Esophagus muscularis mucosa (tissue), 4 donors: ENCODE results near the gene CUX1. TPM values are rescaled to one million over a fixed set of nuclear protein-coding genes. Genes with fewer than 3 reads are reported as not detected.

ENCODE experiments used
- DNase-seq: peaks from one replicate; pipeline ENCODE4 v3.0.0-alpha.2; 2017; ENCODE audit errors: extremely low spot score
- H3K27ac ChIP-seq, 4 donors: fragments of 200-600 bp; sonication (generic); replicated peaks in 1 of 4; 1 replicate in 3 of 4; 2 replicates in 1 of 4; pipeline ENCODE4 v1.5.1; 2016 to 2019; ENCODE audit warnings: mild to moderate bottlenecking in 1 of 4
- H3K27me3 ChIP-seq, 4 donors: fragments of 200-600 bp; sonication (generic); one replicate each; pipeline versions ENCODE4 v1.5.1 to v1.6.0; 2016 to 2019
- H3K36me3 ChIP-seq, 4 donors: fragments of 200-600 bp; sonication (generic); one replicate each; pipeline ENCODE4 v1.5.1; 2016 to 2019
- H3K4me1 ChIP-seq, 4 donors: fragments of 200-600 bp; sonication (generic); one replicate each; pipeline ENCODE4 v1.5.1; 2016 to 2019
- H3K4me3 ChIP-seq, 4 donors: fragments of 200-600 bp; sonication (generic); 1 replicate in 2 of 4; 2 replicates in 2 of 4; pipeline ENCODE4 v1.5.1; 2016 to 2019; ENCODE audit warnings: mild to moderate bottlenecking in 4 of 4, moderate library complexity in 1 of 4
- H3K9me3 ChIP-seq, 4 donors: fragments of 200-600 bp; sonication (generic); 1 replicate in 3 of 4; 2 replicates in 1 of 4; pipeline ENCODE4 v1.5.1; 2016 to 2019
- CTCF ChIP-seq, 3 experiments: fragments of 200-600 bp in 2 of 3; fragments of 450-650 bp in 1 of 3; sonication (generic) in 2 of 3; IDR thresholded peaks; one replicate each; pipeline ENCODE4 v1.5.1; 2017 to 2019; ENCODE audit warnings: antibody characterized with exemption in 3 of 3, mild to moderate bottlenecking in 2 of 3, moderate library complexity in 1 of 3
- EP300 ChIP-seq: sonication (generic); formaldehyde crosslinking; IDR thresholded peaks from one replicate; pipeline ENCODE4 v1.6.1; 2017; ENCODE audit warnings: antibody characterized with exemption
- POLR2A ChIP-seq: fragments of 450-650 bp; IDR thresholded peaks from one replicate; pipeline ENCODE4 v1.6.1; 2017; ENCODE audit warnings: antibody characterized with exemption, moderate library complexity, mild to moderate bottlenecking, low read depth
- POLR2AphosphoS5 ChIP-seq, 2 donors: sonication (generic); formaldehyde crosslinking; IDR thresholded peaks; one replicate each; pipeline ENCODE4 v1.6.1; 2017; ENCODE audit warnings: antibody characterized with exemption in 2 of 2
- WGBS: methylation state at CpG from one replicate; pipeline ENCODE4 v1.1.5; 2018; 5-methylcytosine and 5-hydroxymethylcytosine counted together
- intact Hi-C: fragments of 100-400 bp; cut with DNase I; formaldehyde crosslinking; loops from one replicate; pipeline ENCODE4 v1.15.1; 2023
- total RNA-seq, 4 donors: library from RNA; depleted of rRNA; stranded (reverse); fragments of >200 nt; gene quantifications; one replicate each; pipeline versions ENCODE4 v1.1.0 to v1.2.1, GENCODE V29; 2016

Gene CUX1
- total RNA-seq, 4 donors from 2014 or later = 61.5 to 136 (median 92.3) TPM

- Histone ChIP-seq H3K27ac (peak overlapping the region; percentile 52 to 92 (median 86)), H3K36me3 (no peaks in the 10 kb centered on the region), H3K9me3 (no peaks in the 10 kb centered on the region), H3K4me1 (peaks cover 76 to 98% (median 90%) of the 10 kb centered on the region in 4 donors), H3K4me3 (no peak overlapping the region), H3K27me3 (no peaks in the 10 kb centered on the region)
- TF ChIP-seq POLR2A (no peak), EP300 (no peak), POLR2AphosphoS5 (IDR thresholded peaks at IDR 0.05) (peak in 1 of 2 donors; percentile 6), CTCF (IDR thresholded peaks at IDR 0.05) (peak in 1 of 3 experiments; percentile 7)
- no peak for DNase-seq
- 81% methylated on average over 4 of the region's 4 CpGs for WGBS
- intact Hi-C loops = loop anchor here (5.0 to 10.0 kb wide), 2 partner anchors 68 to 174 kb away; no protein-coding TSS in a partner anchor
These were observed 133.2 kb downstream of the CUX1 start for GRCh38 chr7:101950450-101951119.

GRCh38 chr7:101951757-101952156, 134.3 kb downstream of the CUX1 start:
- peaks cover 70 to 92% (median 80%) of the 10 kb centered on the region in 4 donors for H3K4me1 ChIP-seq
- TF ChIP-seq POLR2A = no peak
- TF ChIP-seq CTCF (IDR thresholded peaks at IDR 0.05) = no peak
- TF ChIP-seq EP300 = no peak
- TF ChIP-seq POLR2AphosphoS5 (IDR thresholded peaks at IDR 0.05) = no peak
- H3K4me3 ChIP-seq = no peak overlapping the region
- 96% methylated on average over 6 of the region's 6 CpGs for WGBS
- H3K27ac ChIP-seq = peak overlapping the region; percentile 82 to 92 (median 86)
- H3K36me3 ChIP-seq = no peaks in the 10 kb centered on the region
- intact Hi-C loops = loop anchor here (5.0 to 10.0 kb wide), 2 partner anchors 69 to 173 kb away; no protein-coding TSS in a partner anchor
- no peak for DNase-seq
- H3K9me3 ChIP-seq = no peaks in the 10 kb centered on the region
- no peaks in the 10 kb centered on the region for H3K27me3 ChIP-seq

GRCh38 chr7:101952355-101953247, 135.2 kb downstream of the CUX1 start:
- no peak for TF ChIP-seq EP300
- peak in 1 of 2 donors; percentile 18 for TF ChIP-seq POLR2AphosphoS5 (IDR thresholded peaks at IDR 0.05)
- TF ChIP-seq POLR2A = no peak
- TF ChIP-seq CTCF (IDR thresholded peaks at IDR 0.05) = no peak
- H3K27ac ChIP-seq = peak overlapping the region; percentile 82 to 92 (median 86)

GRCh38 chr7:101953248-101953819, 135.9 kb downstream of the CUX1 start:
- H3K36me3 ChIP-seq = no peaks in the 10 kb centered on the region
- no peaks in the 10 kb centered on the region for H3K27me3 ChIP-seq
- H3K4me3 ChIP-seq = peak overlapping the region in 2 of 4 donors; percentile 5 to 15
- TF ChIP-seq EP300 (peak; percentile 43), CTCF (IDR thresholded peaks at IDR 0.05) (peak in 2 of 3 experiments; percentile 14 to 20), POLR2AphosphoS5 (IDR thresholded peaks at IDR 0.05) (peak; percentile 88 to 89), POLR2A (no peak)
- peaks cover 57 to 86% (median 76%) of the 10 kb centered on the region in 4 donors for H3K4me1 ChIP-seq
- peak overlapping the region; percentile 82 to 92 (median 86) for H3K27ac ChIP-seq
- intact Hi-C loops = loop anchor here (5.0 to 10.0 kb wide), 2 partner anchors 71 to 171 kb away; no protein-coding TSS in a partner anchor
- no peak for DNase-seq
- H3K9me3 ChIP-seq = no peaks in the 10 kb centered on the region
- 27% methylated on average over 14 of the region's 14 CpGs for WGBS

More at GRCh38 chr7:101952355-101953247, 135.2 kb downstream of the CUX1 start:
- Histone ChIP-seq H3K36me3 (no peaks in the 10 kb centered on the region), H3K27me3 (no peaks in the 10 kb centered on the region), H3K4me3 (peak overlapping the region in 1 of 4 donors; percentile 15), H3K9me3 (no peaks in the 10 kb centered on the region), H3K4me1 (peaks cover 63 to 86% (median 76%) of the 10 kb centered on the region in 4 donors)
- 79% methylated on average over 21 of the region's 29 CpGs for WGBS
- no peak for DNase-seq
- intact Hi-C loops = loop anchor here (5.0 to 10.0 kb wide), 2 partner anchors 70 to 172 kb away; no protein-coding TSS in a partner anchor
